Measurements from ENCODE around the gene WTAP.

- no peak for TF ChIP-seq TAF1 (IDR thresholded peaks at IDR 0.05; ENCODE audit: low read depth)
- no peak for TF ChIP-seq TCF12 (IDR thresholded peaks at IDR 0.05; ENCODE audit: low read depth)
- no peak for TF ChIP-seq TEAD4 (IDR thresholded peaks at IDR 0.05)
- TF ChIP-seq YY1 (IDR thresholded peaks at IDR 0.05; ENCODE audit: low read depth), result no peak
- no peak for TF ChIP-seq EP300 (IDR thresholded peaks at IDR 0.05; ENCODE audit: borderline replicate concordance)
Observed at GRCh38 chr6:159756508-159756907, 29.2 kb downstream of the WTAP start.
